PFSK-1 (cell line): Measurements from ENCODE around the gene ALDH1A3.

Experiments used
- FOXP2 ChIP-seq: optimal IDR thresholded peaks from 2 replicates; pipeline ENCODE3; 2011; ENCODE audit warnings: borderline replicate concordance, control low read depth, inconsistent platforms; ENCODE audit not compliant: insufficient read depth; ENCODE audit errors: extremely low read length, extremely low read depth
- POLR2AphosphoS5 ChIP-seq: IDR thresholded peaks from 2 replicates; pipeline ENCODE4 v1.6.1; 2012; ENCODE audit warnings: low read depth, mild to moderate bottlenecking, control low read depth, low read length, moderate library complexity
- REST ChIP-seq, 2 experiments: IDR thresholded peaks; 2 replicates each; pipeline versions ENCODE4 v1.6.1 to v1.8.0; 2011 to 2012; ENCODE audit warnings: low read depth in 2 of 2, low read length in 2 of 2, control low read depth in 1 of 2, inconsistent platforms in 1 of 2, mild to moderate bottlenecking in 1 of 2, moderate library complexity in 1 of 2; ENCODE audit not compliant: insufficient read depth in 1 of 2
- SIN3A ChIP-seq: IDR thresholded peaks from 2 replicates; pipeline ENCODE4 v1.6.1; 2012; ENCODE audit warnings: mild to moderate bottlenecking, low read length, moderate library complexity, borderline replicate concordance; ENCODE audit not compliant: insufficient read depth
- TAF1 ChIP-seq: IDR thresholded peaks from 2 replicates; pipeline ENCODE4 v1.6.1; 2012; ENCODE audit warnings: low read length, control low read depth, borderline replicate concordance; ENCODE audit not compliant: insufficient read depth

Gene ALDH1A3

GRCh38 chr15:100889385-100890050 is 9.9 kb downstream of the ALDH1A3 start:
- TF ChIP-seq FOXP2 (no peak), SIN3A (no peak), TAF1 (no peak), REST (IDR thresholded peaks at IDR 0.05; ENCODE audit: insufficient read depth in 1 of 2, low read depth in 2 of 2, low read length in 2 of 2) (no peak), POLR2AphosphoS5 (no peak)

DNA sequence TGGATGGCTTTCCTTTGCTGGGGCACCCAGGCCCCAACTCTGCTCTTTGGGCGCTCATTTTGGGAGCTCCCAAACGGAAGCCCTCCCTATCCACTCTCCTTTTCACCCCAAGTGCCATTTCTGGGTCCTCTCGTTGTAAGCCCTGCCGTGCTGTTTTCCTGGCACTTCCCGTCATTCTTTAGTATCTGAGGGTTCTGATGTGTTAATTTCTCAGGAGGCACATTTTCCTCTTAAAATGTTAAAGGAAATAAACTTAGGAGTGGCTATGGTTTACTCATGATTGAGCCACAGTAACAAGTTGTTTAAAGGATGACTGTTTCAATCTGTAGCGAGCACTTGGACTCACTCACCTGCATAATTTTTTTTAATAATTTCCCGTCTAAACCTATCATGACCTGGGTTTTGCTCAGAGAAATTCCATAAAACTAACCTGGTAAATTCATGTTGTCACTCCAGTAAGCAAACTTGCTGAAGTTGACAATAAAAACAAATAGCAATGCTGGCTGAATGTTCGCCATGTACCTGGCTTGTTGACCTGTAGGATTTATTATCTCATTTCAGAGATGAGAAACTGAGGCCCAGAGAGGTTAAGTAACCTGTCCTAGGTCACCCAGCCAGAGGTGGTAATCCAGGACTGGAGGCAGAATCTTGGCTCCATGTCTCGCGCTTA is 10.6 kb downstream of the ALDH1A3 start:
- TF ChIP-seq SIN3A (no peak), POLR2AphosphoS5 (no peak), REST (IDR thresholded peaks at IDR 0.05; ENCODE audit: insufficient read depth in 1 of 2, low read depth in 2 of 2, low read length in 2 of 2) (no peak), TAF1 (no peak), FOXP2 (no peak)

- TF ChIP-seq POLR2AphosphoS5 (no peak), REST (IDR thresholded peaks at IDR 0.05; ENCODE audit: insufficient read depth in 1 of 2, low read depth in 2 of 2, low read length in 2 of 2) (no peak), TAF1 (no peak)
Observed at GRCh38 chr15:100890850-100891249, 11.2 kb downstream of the ALDH1A3 start.

- TF ChIP-seq FOXP2 (no peak), TAF1 (no peak), SIN3A (no peak), POLR2AphosphoS5 (no peak), REST (IDR thresholded peaks at IDR 0.05; ENCODE audit: insufficient read depth in 1 of 2, low read depth in 2 of 2, low read length in 2 of 2) (no peak)
Observed at GRCh38 chr15:100891307-100892012, 11.8 kb downstream of the ALDH1A3 start.

- no peak for TF ChIP-seq FOXP2
- TF ChIP-seq POLR2AphosphoS5 = no peak
- TF ChIP-seq SIN3A = no peak
- no peak for TF ChIP-seq REST (IDR thresholded peaks at IDR 0.05; ENCODE audit: insufficient read depth in 1 of 2, low read depth in 2 of 2, low read length in 2 of 2)
- TF ChIP-seq TAF1 = no peak
Observed at GRCh38 chr15:100892013-100892355, 12.4 kb downstream of the ALDH1A3 start.
